Hepatic stellate cell (primary cell): ENCODE data around the gene PGA5.

Experiments used
- DNase-seq: peaks from one replicate; pipeline ENCODE4 v3.0.0; 2011; ENCODE audit warnings: low spot score

Gene PGA5

DNA sequence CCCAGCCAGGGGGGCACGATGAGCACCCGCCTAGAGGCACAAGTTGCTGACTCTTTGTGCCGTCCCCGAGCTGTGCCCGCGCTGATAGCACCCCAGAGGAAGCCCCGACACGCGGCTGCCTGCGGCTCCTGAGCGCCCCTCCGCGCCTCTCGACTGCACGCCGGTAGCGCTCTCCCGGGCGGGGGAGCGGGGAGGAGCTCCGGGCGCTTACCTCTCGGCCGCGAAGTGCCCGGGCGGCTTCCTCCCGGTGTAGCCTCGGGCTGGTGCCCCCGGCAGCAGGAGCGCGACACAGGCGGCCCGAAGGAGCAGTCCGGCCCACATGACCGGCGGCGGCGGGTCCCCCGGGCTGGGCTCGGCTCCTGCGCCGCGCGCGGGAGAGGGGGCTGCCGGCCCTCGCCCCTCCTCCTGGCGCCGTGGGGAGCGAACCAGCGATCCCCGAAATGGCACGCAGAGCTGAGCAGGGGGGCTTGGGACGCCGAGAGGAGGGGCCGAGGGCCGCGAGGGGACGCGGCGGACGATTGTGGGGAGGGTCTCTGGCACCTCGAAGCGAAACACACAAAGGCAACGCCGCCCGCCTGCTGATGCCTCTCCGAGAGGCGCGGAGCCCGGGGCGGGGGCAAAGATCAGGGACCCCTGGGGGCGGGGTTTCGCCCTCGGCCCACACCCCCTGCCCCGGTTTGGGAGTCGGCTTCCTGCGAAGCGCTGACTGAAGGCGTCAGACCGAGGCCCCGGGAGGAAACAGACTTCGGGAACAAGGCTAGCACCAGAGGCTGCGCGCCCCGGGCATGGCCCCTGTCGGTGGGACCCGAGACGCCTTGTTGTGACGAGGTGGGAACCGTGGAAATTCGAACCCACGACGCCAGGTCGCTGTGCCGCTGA is 54.0 kb downstream of the PGA5 start, which contains the start of gene VWCE:
VWCE (minus strand) TSS at position 600 of the 879 bp plus-strand sequence; CDS start at position 321, 279 bp downstream.
- DNase-seq, result peak; percentile 77

DNA sequence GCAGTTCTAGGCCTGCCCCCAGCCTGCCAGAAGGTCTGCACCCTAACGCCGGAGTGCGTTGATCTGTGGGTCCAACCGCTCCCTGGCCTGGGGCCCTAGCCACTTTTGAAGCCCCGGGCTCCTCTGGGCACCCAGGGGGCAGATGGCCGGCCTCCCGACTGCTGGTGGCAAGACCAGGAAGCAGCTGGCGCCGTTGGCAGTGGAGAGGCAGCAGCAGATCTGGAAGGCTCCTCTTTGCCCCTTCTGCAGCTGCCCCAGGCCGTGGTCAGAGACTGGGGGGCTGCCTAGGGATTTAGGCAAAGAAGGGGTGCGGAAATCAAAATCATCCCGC is 54.6 kb downstream of the PGA5 start:
- no peak for DNase-seq

DNA sequence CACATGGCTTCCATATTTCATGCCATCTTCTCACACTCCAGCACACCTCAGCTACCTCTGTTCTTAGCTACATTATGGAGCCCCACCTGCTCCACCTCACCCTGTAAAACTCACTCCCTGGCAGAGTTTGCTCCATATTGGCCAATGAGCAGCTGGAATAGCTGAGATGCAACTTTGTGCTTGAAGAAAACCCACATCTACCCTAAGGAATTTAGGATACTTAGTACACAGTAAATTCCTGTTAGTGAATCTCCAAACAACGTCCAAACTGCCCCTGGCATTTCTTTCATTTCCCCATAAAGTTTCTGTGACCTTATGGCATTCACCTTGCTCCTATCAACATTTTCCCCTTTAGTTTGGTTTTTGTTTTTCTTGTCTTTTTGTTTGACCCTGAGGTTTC is 56.4 kb downstream of the PGA5 start:
- no peak for DNase-seq

DNA sequence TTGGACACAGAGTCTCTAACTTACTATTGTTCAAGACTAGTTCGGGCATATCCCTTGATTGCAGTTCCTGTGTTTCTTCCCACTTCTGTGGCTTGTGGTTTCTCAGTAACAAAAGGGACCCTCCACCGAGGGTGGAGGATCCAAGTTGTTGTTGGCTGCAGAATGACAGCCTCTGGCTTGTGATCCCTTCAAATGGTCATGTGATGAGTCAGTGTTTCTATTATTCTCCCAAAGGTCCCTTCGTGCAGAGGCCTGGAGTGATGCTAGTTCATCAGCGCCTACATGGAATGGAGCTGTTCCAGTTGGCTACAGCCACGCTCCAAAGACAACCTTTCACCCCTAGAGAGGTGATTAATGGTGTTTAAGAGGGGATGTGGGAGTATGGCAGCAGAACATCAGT is 56.8 kb downstream of the PGA5 start:
- peak; percentile 85 for DNase-seq

DNA sequence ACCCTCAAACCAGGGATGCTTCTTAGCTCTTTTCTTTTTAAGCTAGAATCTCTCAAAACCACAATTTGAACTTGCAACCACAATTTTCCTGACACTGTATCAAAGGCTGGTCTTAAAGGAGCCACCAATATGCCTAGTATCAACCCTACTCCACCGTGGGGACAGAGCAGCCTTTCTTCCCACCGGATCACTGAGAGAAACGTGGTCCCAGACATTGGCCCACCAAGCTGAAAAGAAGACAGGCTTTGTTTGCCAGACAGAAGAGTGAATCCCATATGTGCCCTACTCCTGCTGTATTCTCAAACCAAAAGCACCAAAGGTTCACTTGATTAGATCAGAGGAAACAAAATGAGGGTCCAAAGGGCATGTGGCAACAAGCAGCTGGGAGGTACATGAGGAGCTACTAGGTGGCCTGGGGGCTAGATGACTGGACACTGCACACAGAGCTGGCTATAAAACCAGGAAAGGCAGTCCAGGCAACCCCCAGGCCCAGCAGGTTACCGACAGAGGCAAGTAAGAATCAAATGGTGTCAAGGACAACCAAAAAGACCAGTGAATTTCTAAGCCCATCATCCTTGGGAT is 57.8 kb downstream of the PGA5 start:
- DNase-seq, result no peak
